Activated naive CD4-positive, alpha-beta T cell treated with anti-CD3 and anti-CD28 coated beads, Interleukin-2, amount 50 U/mL, for 16 hours (primary cell): ENCODE measurements around the gene UMODL1.
"Not testable (repeated sequence)": the region's sequence is repeated elsewhere in the genome, so short reads cannot be mapped to it uniquely, and the experiment has no call there.

Experiments
- DNase-seq: peaks from one replicate; pipeline ENCODE4 v3.0.0-alpha.2; 2020

Gene UMODL1

DNA sequence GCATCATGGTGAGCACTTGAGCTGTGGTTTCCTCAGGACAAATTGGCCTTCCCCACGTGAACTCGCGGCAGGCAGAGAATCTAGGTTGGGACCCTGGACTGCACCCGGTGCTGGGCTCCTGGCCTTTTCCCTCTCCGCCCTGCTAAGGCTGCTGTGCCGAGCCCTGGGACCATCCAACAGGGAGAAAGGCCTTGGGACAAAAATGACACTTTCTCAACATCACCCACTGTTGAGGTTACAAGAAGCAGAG, 9.2 kb upstream of the UMODL1 start:
- no peak for DNase-seq

DNA sequence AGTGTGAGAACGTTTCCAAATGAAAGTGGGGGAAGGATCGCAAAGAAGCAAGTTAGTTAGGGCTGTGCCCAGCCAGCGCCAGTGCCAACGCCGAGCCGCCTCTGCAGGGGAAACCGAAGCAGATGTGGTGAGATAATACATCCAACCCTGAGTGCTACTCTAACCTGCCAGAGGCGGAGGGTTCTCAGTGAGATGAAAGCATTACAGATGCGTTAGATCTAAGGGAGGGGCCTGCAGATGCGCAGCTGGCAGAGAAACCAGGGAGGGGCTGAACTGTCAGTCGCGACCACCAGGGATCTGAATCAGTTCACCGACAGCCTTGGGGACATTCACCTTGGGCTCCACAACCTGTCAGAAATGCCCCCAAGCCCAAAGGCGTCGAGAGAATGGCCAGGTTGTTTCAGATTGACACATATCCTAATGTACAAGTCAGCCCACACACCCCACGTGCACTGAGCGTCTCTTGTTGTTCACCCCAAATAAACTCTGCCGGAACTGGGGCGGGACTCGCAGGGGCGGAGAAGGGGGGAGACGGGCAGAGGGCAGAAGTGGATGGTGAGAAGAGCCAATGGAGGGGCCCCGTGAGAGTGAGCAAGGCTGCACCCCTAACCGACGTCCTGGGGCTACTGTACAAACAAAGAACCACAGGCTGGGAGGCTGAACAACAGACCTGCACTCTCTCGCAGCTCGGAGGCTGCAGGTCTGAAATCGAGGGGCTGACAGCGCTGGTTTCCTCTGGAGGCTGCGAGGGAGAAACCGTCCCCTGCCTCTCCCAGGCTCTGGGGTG, 8.7 kb upstream of the UMODL1 start:
- DNase-seq, result peak; percentile 71

DNA sequence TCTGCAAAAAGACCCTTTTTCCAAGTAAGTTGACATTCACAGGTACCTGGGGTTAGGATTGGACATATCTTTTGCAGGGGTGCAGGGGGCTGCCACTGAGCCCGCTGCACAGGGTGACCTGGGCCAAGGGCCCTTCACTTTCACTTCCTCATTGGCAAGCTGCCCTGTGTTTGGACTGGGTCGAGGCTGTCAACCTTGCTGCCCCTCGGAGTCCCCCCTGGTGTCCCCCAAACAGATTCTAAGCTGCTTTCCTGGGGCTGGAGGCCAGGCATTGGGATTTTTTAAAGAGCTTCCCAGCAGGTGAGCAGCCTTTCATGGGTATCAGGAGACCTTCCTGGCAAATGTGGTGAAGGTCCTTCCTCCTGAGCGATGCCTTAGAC, 7.9 kb upstream of the UMODL1 start:
- DNase-seq, result no peak

DNA sequence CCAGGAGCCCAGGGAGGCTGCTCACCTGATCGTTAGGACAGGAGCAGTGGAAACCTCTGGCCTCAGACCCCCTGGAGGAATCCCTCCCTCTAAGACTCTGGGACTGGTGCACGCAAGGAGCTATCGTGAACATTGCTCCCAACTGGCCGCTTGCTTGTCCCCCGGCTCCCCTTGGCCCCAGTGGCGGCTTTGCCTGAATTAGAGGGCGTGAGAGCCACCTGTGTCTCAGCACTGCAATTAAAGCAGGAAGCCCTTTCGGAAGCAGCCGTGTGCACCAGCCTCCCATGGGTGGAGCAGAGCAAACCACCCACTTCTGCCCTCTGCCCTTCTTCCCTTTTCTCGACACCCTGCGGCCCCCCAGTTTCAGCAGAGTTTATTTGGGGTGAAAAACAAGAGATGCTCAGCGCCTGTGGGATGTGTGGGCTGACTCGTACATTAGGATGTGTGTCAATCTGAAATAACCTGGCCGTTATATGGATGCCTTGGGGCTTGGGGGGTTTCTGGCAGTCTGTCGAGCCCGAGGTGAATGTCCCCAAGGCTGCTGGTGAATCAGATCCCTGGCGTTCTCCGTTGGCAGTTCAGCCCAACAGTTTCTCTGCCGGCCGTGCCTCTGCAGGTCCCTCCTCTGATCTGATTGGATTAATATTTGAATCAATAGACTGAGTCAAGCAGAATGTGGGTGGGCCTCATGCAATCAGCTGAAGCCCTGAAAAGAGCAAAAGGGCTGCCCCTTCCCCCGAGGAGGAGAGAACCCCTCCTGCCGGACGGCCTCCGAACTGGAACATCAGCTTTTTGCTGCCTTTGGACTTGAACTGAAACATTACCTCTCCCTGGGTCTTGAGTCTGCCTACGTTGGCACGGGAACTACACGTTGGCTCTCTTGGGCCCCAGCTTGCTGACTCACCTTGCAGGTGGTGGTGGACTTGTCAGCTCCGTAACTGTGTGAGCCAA, 7.3 kb upstream of the UMODL1 start:
- peak; percentile 66 for DNase-seq

DNA sequence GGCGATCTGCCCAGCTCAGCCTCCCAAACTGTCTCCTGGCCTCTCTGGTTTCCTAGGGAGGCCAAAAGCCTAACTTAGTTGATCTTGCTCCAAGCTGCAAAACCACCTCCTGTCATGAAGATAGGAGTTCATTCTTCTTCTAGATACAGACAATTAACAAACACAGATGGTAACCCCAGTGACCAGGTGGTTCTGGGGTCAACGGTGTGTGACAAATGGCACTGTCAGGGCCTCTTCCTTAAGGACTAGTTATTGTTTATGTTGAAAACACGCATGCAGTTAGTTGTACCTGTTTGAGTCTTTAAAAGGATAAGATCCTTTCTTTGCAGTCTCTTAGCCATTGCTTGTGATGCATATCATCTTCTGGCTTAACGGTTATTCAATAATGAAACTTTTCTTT, 4.6 kb upstream of the UMODL1 start:
- no peak for DNase-seq

DNA sequence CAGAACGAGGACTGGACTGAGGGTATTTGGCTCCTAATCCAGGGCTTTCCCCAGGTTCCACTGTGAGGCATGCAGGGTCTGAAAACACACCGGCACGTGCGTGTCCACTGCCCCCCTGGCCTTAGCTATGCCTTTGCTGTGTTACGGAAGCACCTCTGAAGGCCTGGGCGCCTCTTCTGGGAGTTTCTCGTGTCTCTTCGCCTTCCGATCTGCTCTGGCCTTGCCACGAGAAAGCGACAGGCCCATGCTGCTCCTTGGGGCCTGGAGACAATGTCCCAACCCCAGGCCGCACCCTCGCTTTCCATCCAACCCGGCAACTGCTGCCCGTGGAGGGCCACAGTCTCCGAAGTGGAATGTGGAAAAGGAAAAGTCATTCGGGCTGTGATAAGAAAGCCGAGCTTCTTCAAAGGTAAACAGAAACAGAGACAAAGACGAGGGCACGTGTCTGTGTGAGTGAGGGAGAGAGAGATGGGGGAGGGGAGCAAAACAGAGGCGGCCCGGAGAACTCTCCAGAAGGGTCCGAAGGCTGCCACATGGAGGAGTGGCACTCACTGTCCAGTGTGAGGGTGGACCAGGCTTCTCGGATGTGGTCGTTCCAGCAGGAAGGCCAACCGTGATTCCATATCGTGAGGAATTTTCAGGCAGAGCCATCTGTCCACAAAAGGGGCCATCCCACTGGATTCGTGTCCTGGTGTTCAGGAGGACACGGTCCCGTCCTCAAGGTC, 3.4 kb upstream of the UMODL1 start:
- DNase-seq, result no peak

DNA sequence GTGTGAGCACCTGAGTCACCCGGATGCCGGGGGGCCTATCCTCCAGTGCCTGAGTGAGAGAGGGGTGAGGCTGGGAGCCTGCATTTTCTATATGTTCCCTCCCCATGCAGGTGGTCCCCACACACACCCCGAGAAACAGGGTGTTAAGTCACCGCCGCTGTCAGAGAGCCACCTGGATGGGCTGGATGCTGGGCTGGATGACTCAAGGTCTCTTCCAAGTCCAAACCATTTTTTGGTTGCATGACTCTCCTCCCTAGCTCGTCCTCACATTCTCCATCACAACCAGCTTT, 2.9 kb upstream of the UMODL1 start:
- DNase-seq, result no peak

DNA sequence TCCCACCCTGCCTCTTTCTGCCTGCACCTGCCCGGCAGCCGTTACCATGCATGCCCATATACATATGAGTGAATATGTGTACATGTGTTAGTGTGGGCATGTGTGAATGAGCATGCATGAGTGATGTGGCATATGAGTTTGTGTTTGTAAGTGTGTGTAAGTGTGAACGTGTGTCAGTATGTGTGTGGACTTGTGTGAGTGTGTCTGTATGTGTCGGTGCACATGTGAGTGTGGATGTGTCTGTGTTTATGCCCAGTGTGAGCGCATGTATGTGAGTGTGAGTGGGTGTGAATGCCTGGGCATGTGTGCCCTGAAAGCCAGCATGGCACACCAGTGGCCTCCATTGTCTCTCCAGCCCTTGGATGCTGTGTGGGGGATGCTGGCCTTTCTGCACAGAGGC, 2.5 kb upstream of the UMODL1 start:
- no peak for DNase-seq

DNA sequence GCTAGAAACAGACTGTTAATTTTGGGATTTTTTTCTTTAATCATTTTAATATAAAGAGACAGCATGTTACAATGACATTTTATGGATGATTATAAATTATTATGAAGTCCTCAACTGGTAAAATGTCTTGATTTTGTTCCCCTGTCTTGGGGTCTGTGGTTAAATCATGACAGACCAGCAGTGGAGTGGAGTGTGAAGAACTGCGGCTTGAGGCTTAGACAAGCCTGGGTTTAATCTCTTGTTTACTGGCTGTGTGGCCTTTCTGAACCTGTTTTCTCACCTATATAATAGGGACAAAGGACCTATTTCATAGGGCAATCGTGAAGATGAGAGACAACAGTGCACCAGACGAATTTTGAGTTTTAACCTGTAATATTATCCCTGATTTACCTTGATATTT, 1.8 kb upstream of the UMODL1 start:
- no peak for DNase-seq

DNA sequence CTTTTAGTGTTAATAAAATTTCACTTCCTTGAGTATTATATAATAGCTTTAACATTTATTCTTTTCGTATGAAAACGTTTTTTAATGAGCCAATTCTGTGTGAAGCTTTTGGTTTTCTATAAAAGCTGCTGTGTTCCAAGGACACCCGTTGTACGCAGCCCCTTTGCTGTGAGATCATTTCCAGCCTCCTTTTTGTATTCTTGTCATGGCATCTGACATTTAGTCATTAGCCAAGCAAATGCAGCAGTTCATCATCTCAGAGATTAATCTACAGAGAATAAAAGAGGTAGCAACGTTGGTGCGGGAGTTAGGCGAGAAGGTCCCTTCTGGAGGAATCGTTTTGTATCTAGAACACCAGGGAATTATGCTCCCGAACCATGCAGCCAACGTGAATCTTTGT, 1.3 kb upstream of the UMODL1 start:
- DNase-seq, result no peak

DNA sequence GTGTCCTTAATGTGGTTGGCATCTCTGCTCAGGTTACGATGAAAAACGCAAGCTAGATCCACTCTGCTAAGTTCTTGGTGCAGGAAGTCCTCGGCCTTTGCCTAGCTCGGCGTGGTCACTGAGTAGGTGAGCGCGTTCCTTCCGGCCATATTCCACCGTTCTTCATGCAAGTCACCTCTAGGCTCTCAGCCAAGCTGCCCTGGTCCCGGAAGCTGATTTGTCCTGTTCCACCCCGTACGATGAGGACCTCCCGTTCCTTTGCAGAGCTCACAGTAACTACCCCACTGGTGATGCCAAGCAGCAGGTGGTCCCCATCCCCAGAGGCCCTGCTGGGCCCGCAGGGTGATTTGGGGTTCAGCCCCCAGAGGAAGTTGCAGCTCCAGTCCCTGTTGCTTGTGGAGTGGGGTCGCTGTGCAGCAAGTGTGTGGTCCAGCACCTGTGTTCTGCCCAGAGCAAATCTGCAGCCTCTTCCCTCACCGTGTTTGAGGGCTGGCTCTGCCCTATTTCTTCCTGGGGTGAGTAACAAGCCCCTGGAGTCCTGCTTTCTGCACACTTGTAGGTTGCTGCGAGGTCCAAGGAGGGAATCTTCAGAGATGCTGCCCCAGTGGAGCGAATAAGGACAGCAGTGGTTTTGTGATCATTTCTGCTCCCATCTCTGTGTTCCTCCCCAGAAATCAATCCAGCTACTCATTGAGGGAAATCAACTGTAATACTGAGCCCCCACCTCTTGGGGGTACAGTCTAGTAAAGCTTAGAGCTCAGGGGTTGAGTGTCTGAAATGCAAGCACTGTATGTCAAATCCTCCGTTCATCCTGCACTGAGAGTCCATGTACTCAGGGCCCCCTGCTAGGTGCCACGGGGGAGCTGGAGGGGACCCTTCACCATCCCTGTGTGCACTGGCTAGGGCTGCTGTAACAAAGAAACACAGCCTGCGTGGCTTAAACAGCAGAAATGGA, 2.3 kb downstream of the UMODL1 start:
- DNase-seq, result no peak

DNA sequence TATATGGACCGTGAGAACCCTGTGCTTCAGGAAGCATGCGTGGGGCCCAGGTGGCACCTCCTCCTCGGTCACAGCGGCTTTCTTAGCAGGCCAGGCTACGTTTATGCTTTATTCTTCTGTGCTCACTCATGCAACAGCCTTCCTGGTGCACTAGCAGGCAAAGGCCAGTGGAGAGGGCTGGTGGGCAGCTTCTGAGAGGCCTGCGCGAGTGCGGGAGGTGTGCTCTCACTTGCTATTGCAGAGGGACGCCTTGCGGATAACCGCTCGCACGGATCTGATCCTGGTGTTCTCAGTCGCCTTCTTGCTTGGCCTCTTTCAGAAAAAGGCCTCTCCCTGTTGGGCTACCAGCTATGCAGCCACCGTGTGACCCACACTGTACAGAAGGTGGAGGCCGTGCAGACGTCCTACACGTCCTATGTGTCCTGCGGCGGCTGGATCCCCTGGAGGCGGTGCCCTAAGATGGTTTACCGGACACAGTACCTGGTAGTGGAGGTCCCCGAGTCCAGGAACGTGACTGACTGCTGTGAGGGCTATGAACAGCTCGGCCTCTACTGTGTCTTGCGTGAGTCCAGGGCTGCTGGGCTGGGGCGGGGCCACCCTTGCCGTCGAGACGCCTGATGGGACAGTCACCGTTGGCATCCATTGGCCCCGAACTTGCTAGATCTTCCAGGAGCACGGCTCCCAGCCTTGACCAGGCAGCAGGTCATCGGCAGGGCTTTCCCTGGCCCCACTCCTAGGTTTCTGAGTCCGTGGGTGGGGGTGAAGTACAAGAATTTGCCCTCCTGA, 4.8 kb downstream of the UMODL1 start:
- no peak for DNase-seq

DNA sequence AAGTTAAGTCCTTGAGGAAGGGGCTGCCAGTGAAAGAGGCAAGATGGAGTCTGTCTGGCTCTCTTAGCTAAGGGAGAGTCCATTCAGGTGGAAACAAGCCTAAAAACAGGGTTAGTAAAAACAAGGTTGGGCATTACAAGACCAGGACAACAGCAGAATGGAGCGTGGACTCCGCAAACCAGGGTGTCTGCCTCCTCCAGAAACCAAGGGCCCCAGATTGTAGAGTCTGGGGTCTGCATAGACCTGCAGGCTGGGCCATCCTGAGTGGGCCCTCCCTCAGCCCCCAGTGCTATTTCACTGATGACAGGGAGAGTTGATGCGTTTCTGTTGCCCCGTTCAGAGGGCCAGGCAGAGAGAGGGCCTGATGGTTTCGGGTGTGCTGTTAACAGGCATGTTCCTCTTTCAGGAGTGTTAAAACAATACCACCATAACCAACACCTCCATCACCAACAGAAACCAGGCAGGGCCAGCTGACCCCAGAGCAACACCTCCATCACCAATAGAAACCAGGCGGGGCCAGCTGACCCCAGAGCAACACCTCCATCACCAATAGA, 6.6 kb downstream of the UMODL1 start:
- DNase-seq, result not testable (repeated sequence)

DNA sequence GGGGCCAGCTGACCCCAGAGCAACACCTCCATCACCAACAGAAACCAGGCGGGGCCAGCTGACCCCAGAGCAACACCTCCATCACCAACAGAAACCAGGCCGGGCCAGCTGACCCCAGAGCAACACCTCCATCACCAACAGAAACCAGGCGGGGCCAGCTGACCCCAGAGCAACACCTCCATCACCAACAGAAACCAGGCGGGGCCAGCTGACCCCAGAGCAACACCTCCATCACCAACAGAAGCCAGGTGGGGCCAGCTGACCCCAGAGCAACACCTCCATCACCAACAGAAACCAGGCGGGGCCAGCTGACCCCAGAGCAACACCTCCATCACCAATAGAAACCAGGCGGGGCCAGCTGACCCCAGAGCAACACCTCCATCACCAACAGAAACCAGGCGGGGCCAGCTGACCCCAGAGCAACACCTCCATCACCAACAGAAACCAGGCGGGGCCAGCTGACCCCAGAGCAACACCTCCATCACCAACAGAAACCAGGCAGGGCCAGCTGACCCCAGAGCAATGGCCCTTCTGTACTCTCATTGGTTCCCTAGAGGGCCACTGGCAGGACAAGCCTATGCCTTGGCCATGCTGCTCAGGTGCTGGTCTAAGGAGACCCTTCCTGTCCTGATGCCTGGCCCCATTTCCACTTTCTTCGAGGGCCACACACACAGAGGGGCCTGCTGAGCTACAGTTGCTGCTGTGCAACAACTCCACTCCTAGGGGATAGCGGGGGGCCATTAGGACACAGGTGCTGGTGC, 7.3 kb downstream of the UMODL1 start:
- DNase-seq, result not testable (repeated sequence)

DNA sequence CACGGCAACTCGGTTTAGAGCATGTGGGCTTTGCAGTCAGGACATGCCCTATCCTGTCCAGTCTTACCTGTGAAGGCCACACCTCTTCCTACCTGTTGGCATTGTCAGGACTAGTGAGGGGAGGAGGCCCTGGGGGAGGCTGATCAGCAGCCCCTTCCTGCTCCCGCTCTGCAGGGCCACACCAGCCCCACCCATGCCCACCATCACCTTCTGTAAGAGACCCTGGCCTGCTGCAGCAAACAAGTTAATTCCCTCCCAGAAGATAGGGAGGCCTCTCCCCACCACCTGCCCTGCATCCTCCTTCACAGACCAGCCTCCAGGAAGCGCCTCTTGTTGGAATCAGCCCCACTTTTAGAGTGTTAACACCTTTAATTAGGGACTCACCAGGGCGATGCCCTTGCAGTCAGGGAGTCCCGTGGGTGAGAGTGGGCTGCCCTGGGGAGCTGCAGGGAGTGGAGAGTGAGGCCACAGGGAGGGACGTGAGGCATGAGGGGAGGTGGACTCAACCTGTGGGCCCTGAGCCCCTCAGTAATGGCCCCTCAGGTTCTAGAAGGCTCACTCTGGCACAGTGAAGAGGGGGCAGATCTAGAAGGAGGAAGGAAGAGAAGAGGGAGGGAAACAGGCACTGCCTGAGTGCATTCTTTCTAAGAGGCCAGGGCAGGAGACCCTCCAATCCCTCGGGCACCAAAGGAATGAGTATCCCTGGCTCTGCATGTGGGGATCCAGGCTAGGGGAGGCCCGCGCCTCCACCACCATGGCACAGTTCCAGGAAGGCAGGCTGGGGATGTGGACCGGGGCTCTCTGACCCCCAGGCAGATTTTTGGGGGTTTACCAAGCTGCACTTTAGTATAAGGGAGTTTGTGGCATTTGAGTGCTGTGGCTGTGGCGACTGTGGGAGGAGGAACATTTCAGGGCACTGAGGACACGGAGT, 8.2 kb downstream of the UMODL1 start:
- no peak for DNase-seq

DNA sequence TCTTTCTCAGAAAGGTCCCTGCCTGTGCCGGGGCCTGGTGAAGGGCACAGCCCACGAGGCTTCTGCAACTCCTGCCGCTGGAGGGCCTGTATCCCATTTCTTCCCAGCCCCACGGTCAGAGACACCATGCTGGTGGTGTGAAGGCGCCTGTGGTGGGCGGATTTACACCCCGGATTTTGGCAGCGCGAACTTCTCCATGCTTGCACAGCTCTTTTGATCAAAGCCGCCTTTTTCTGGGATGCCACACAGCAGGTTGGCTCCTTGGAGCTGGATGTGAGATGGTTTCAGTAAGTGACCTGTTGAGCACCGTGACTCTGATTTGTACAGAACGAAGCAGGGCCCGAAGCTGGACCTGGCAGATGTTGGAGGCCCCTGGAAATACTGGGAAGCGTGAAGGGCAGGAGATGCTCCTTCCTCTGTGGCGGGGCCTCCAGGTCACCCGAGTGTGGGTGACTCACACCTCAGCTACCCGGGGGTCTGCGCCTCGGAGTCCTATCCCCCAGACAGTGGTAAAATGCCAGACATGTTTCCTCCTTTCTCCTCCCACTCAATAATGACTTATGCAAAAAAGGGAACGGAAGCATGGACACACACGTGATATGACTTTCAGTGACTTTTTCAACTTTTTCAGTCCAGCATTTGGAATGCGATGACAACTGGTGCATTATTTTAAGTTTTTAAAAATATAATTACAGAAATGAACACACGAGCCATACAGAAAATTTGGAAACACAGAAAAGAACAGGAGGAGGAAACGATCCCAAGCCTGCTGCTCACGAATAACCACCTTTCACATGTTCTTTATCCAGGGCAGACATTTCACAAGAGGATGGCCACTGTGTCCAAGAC, 9.0 kb downstream of the UMODL1 start:
- DNase-seq, result no peak

DNA sequence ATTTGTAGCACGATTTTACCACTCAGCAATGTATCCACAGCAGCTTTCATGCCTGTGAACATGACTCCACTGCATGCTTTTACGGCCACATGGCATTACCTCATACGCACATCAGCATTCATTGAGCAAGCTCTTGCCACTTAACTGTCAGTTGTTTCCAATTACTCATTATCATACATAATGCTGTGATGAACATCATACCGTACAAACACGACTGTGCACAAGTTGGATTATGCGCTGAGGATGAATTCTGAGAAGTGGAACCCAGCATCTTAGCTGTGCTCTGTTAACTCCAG, 9.6 kb downstream of the UMODL1 start:
- DNase-seq, result no peak

DNA sequence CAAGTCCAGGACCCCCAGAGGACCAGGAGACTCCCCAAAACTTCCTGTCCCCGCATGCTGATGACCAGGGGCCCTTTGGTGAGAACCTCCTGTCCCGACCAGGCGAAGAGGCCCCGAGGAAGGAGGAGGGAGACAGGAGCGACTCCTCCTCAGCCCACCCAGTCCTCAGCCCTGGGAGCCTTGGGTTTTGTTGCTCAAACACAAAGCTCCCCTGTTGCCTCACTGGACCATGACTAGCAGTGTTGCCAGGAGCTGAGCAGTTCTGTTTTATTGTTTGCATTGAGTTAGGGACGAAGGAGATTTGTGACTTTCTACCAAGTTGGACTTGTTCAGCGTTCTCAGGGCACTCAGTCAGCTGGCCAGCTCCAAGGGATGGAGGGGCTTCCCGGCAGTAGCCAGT, 10.0 kb downstream of the UMODL1 start:
- DNase-seq, result no peak

DNA sequence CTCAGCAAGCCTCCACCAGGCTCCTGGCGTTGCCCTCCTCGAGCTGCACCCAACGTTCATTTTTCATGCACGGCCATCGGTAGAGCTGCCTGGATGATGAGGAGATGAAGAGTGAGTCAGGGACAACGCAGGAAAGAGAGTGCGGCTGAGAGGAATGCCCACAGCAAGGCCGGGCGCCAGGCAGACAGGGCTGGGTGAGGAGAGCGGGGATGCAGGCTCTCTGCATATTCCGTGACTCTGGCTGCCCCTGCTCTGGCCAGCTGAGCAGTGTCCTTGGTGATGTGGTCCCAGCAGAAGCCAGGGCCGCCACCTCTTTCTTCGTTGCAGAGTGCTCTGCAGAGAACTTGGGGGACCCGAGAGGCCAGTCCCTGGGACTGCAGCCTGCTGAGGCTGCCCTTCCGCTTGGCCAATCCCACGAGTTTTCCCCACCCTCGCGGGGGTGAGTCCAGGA, 10.8 kb downstream of the UMODL1 start:
- no peak for DNase-seq
